Glomerular endothelial cell (primary cell): ENCODE measurements around the gene SLC43A3. TPM values are rescaled to one million over a fixed set of nuclear protein-coding genes. Genes with fewer than 3 reads are reported as not detected.

Experiments used
- DNase-seq: peaks from one replicate; pipeline ENCODE4 v3.0.0-alpha.2; 2011; ENCODE audit warnings: low read depth, low spot score; ENCODE audit errors: extremely low read depth
- total RNA-seq: library from RNA; depleted of rRNA; stranded (reverse); fragments of >200 nt; gene quantifications from 2 replicates; pipeline ENCODE4 v1.2.3, GENCODE V29; 2015

The SLC43A3 gene
- total RNA-seq, 1 donor from 2014 or later: 29.7 TPM

GRCh38 chr11:57430952-57431351, 4.0 kb upstream of the SLC43A3 start:
- DNase-seq: no peak

GRCh38 chr11:57429946-57430345, 3.0 kb upstream of the SLC43A3 start:
- no peak for DNase-seq

DNA sequence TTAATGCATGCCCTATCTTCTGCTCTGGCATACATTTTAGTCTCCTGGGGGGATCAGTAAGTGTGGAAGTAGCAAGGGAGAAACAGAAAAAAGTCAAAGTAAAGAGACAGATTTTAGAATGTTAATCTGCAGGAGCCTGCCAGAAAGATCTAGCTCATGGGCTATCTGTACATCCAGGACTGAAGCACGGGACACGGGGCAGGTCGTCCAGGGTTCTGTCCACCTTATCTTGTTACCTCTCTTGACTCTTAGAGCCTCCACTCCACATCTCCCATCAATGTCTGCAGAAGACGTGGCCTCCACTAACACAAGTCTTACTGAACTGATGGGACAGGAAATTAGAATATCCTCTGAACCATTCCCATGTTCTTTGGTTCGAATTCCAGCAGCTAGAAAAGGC, 1.7 kb upstream of the SLC43A3 start:
- DNase-seq: no peak

DNA sequence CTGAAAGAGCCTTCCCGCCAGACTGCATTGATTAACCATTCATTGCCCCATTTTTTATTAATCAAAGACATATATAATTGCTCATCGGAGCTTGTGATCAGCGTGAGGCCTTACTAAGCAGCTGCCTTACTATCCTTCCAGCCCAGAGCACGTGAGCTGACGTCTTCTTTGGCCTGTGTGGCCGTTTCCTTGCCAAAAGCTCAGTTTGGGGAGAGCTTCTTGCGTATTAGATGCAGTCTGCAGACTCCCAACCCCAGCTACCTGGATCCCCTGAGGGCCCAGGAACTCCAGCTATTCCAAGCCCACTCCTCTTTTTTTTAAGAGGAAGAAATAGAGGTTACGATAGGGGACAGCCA, 784 bp upstream of the SLC43A3 start:
- DNase-seq: no peak

GRCh38 chr11:57426439-57426928, 437 bp downstream of the SLC43A3 start:
- no peak for DNase-seq

DNA sequence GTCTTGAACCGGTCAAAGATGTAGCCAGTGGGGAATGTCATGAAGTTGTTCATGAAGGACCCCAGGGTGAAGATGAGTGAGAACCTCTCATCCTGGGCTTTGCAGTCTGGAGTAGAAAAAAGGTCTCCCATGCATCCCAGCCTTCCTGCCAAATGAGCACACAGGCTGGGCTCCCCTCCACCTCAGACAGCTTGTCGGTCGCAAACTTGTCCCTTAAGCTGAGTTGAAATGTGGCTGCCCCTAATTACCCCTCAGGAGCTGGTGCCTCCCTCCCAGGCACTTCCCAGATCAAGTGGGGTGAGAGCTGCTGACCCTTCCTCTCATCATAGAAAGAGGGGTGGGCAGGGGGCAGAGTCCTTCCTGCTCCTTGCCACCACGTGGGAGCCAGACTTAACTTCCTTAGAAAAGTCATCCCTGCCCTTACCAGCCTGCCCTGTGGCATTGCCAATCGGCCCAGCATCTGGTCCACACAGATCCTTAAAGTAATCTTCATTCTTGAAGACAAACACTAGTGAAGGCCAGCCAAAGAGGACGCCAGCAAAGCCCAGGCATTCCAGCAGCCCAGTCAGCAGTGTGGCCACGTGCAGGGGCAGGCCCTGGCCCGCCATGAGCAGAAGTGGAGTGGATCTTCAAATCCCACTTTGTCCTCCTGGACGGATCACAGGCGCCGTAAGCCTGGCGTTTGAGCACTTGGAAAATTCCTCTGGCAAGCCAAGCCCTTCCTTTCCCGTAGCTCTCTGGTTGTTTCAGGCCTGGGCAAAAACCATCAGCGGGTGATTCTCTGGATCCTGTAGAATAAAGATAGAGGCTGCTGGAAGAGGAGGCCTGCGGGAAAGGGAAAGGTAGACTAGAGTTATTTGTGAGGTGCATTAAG, 1.1 kb downstream of the SLC43A3 start:
- DNase-seq: no peak

GRCh38 chr11:57424792-57425564, 1.9 kb downstream of the SLC43A3 start:
- DNase-seq: peak; percentile 91

- no peak for DNase-seq
Observed at GRCh38 chr11:57424137-57424791, 2.7 kb downstream of the SLC43A3 start.

GRCh38 chr11:57422669-57423068, 4.3 kb downstream of the SLC43A3 start:
- DNase-seq: no peak

GRCh38 chr11:57421805-57422204, 5.1 kb downstream of the SLC43A3 start:
- DNase-seq: no peak

- DNase-seq: no peak
Observed at GRCh38 chr11:57421066-57421465, 5.9 kb downstream of the SLC43A3 start.

GRCh38 chr11:57419146-57419545, 7.8 kb downstream of the SLC43A3 start:
- no peak for DNase-seq

DNA sequence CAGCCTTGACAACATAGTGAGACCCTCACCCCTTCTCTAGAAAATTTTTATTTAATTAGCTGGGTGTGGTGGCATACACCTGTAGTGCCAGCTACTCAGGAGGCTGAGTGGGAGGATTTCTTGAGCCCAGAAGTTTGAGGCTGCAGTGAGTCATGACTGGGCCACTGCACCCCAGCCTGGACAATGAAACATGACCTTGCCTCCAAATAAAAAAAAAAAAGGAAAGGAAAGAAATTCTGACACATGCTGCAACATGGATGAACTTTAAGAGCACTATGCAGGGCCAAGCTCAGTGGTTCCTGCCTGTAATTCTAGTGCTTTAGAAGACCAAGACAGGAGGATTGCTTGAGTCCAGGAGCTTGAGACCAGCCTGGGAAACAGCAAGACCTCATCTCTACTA, 8.8 kb downstream of the SLC43A3 start:
- no peak for DNase-seq

GRCh38 chr11:57417056-57417455, 9.9 kb downstream of the SLC43A3 start:
- no peak for DNase-seq

DNA sequence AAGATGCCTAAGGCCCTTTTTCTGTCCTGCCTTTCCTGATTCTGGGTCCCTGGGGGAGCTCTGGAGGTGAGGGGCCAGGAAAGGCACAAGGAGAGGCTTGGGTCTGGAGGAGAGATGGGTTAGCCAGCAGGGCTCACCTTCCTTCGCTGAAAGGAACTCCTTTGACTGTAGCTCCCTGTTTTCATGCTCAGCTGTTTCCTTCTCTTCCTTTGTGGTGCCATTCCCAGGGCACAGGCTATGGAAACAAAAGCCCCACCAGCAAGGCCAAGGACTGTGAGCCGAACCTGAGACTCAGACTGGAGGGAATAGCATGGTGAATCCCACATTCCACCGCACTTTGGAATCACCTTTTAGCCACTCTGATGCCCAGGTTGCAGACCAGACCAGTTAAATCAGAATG, 10.5 kb downstream of the SLC43A3 start:
- no peak for DNase-seq

DNA sequence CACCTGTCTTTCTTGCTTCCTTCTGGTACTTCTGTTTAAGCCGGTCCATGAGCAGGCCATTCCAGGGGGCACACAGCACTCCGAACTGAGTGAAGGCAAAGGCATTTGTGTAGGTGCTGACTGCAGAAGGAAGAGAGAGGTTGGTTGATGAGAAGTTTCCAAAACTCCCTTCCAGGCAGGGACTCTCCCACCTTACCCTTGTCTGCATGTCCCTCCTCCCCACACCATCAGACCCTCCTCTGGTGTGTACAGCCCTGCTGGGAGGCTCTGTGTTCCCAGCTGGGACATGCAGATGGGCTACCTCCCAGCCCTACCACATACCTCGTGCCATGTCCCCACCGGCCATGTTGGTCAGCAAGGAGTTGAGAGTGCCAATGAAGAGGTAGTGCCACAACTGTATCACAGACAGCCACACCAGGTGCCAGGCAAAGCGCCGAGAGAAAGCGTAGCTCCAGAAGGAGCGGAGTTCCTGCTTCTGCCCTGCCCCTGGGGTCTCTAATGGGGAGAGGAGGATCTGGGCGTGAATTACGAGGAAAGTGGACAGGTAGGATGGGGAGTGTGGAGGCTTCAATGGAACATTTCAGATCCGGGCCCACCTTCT, 12.2 kb downstream of the SLC43A3 start:
- no peak for DNase-seq

GRCh38 chr11:57413681-57414080, 13.2 kb downstream of the SLC43A3 start:
- no peak for DNase-seq

DNA sequence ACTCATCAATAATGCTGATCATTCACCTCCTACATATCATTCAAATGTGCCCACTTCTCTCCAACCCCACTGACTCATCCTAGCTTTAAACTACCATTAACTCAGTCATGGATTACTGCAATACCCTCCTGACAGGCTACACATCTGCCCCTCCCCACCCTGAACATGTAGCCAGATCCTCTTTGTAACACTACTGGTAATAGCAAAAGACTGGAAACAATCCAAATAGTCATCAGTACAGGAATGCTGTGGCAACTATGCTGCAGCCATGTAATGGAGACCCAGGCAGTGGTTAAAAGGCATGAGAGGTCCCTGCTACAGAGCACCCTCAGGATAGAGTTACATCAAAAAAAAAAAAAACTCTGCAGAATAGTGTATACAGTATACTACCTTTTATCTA, 16.6 kb downstream of the SLC43A3 start:
- DNase-seq: no peak

- no peak for DNase-seq
Observed at GRCh38 chr11:57409321-57410100, 17.4 kb downstream of the SLC43A3 start.

DNA sequence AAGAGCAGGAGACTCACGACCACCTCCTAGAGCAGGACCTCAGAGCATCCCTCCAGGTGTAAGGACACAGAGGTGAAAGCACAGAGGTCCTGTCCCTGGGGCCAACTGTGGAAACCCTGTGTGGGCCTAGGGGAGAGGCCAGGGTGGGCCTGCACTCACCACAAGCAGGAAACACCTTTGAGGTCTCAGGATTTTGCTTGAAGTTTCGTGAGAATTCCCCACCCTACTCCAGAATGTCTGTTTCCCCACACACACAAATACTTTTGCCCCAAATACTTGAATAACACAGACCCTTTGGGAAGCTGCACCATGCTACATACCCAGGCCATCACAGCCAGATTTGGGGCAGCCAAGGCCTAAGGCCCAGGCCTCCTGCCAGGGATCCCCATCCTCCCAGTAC, 18.1 kb downstream of the SLC43A3 start:
- no peak for DNase-seq
